HG03196 (cell line): ENCODE data around the gene MCRIP2.

Source experiments
- ATAC-seq: cut with Tn5 transposase; IDR thresholded peaks from one replicate; pipeline ENCODE4 v1.9.1; 2021; ENCODE audit not compliant: unreplicated experiment

The MCRIP2 gene

DNA sequence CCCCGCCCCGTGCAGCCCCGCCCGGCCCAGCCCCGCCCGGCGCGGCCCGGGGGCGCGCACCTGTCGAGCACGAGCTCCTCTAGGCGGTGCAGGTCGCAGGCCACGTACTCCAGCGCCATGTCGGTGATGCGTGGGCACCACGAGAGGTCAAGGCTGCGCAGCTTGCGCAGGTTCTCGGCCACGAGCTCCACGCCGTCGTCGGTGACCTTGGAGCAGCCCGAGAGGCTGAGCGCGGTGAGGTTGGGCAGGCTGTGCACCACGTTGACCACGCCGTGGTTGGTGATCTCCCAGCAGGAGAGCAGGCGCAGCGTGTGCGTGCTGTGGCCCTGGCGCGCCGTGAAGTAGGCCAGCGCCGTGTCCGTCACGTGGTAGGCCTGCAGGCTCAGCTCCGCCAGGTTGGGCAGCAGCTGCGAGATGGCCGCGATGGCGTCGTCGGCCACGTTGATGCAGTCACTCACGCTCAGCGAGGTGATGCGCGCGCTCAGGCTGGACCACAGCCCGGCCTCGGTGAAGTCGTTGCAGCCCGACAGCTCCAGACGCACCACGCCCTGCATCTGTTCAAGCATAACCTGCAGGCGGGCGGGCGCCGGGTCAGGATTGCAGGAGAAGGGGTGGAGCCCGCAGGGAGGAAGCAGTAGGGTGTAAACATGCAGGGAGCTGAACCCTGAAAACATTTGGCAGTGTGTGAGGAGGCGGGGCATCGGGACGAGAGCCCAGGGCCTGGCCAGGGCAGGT lies 53.9 kb downstream of the MCRIP2 start:
- ATAC-seq, result no peak
